Fibroblast of the conjunctiva (primary cell): ENCODE results near the gene BTBD10.
A peak's percentile ranks its signal among the peaks of the same experiment; 100 is the strongest.

Experiments
- DNase-seq: peaks from one replicate; pipeline ENCODE4 v3.0.0-alpha.2; 2010; ENCODE audit warnings: low read depth

BTBD10 gene

DNA sequence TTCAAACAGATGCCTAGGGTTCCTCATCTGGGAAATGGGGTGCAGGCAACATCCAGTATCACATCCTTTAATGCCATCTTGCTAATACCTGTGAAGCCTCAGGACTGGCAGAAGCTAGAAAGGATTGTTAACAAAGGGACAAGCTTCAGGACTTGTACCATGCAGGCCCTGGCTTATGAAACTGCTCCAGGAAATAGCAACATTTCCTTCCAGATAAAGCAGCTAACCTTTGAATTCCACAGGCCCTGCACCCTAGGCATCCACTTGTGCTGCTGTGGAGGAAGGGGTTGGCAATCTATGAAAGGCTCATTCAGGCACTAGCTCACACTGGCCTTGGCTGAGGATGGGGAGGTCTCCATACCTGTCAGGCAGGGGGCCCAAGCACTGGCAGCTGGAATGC, 87.2 kb downstream of the BTBD10 start:
- no peak for DNase-seq

GRCh38 chr11:13373216-13373615, 89.8 kb downstream of the BTBD10 start:
- no peak for DNase-seq

DNA sequence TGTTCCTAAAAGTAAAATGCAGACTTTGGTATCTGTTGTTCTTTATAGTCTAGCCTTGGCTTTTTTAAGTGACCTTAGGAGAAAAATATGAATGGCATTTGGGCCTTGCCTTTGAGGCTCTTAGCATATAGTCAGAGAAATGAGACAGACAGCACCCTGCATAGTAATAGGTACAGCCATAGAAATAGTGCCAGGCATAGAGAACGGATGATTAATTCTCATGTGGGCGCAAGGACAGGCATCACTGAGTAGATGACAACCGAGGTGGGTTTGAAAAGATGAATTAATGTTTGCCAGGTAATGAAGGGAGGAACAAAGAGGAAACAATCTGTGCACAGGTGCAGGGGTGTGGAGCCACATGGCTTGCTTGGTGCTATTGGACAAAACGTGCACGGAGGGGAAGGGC, 95.0 kb downstream of the BTBD10 start:
- no peak for DNase-seq

GRCh38 chr11:13367115-13367514, 95.9 kb downstream of the BTBD10 start:
- no peak for DNase-seq

- DNase-seq: no peak
Observed at GRCh38 chr11:13366266-13367026, 96.6 kb downstream of the BTBD10 start.

DNA sequence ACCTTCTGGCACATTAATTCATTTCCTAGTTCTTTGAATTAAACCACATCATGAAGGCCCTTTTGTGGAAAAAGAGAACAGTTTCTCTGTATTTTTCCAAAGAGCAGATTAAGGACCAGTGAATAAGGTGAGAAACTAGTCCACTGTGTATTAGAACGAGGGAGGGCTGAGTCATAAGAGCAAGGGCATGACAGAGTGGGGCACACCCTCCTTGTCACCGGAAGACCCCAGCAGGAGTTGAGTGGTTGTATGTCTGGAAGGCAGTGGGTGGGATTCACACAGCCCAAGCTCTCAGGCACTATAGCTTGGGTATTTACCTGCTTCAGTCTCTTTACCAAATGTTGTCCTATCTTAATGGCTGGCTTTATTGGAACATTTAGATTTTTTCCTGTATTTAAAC, 98.6 kb downstream of the BTBD10 start:
- DNase-seq: no peak

DNA sequence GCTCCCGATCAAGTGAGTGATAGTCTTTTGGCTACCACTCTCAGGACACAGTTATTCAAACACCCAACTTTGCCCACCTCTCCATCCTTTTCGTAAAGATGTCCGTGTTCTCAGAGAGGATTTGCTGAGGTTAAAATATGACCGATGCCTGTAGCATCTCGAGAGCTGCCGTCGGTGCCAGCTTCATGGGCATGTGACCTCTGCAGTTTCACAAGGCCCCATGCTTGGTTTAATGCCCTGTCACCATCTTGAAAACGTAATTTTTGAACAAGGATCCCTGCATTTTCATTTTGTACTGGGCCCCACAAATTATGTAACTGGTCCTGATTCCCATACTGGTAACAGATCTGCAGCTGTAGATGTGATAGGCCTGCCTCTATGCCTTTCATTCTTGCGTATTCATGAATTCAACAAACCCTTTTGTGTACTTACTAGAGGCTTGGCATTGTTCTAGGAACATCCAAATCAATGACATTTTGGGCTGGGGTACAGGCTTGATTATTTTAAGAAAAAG, 100.4 kb downstream of the BTBD10 start:
- DNase-seq: no peak

GRCh38 chr11:13358596-13359270, 104.3 kb downstream of the BTBD10 start:
- DNase-seq: no peak

DNA sequence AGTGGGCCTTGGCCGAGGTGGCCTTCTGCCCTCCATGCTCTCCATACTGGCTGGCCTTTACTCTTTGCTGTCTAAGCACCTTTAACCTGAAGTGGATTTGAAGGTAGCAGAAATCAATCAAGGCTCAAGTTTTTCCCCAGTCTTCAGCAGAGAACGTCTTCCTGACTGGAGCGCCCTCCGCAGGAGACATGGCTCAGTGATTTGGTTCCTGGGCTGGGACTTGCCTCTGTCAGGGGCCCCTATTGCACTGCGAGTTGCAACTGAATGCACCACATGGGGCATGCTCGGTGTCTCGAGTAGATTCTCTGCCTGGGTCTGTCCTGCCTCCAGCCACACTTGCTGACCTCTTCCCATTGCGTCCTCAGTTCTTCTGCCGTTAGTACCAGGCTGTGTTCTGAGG, 105.8 kb downstream of the BTBD10 start:
- no peak for DNase-seq

- DNase-seq: no peak
Observed at GRCh38 chr11:13355191-13355590, 107.8 kb downstream of the BTBD10 start.

DNA sequence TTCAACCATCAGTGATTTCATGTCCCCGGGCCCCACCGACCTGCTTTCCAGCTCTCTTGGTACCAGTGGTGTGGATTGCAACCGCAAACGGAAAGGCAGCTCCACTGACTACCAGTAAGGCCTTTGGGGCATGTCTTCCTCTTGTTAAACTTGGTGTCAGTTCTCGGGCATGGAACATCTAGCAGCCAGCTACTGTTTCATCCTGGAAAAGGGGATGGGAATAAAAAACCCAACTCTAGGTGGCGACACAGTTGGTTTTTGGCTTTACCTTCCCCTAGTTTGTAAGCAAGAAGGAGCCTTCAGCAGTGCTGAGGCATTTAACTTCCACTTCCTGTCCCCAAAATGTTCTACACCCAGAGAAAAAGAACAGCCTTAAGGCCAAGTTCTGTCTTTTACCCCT, 108.7 kb downstream of the BTBD10 start:
- no peak for DNase-seq

DNA sequence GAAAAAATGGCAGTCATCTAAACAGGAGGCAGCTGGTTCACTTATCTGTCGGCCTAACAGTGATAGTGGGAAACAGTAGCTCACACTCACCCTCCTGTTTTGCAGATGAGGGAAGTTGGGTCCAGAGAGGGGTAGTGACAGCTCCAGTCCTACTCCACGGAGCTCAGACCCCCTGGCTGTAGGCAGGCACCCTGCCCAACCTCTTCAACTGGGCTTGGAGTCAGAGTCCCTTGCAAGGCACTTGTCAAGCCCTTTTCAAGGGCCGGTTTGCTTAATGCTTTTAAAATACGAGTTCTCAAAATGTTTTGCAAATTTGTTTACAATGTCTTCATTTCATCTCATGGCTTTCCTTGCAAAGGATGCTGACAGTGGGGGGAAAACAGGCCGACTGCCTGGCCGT, 110.3 kb downstream of the BTBD10 start:
- no peak for DNase-seq

DNA sequence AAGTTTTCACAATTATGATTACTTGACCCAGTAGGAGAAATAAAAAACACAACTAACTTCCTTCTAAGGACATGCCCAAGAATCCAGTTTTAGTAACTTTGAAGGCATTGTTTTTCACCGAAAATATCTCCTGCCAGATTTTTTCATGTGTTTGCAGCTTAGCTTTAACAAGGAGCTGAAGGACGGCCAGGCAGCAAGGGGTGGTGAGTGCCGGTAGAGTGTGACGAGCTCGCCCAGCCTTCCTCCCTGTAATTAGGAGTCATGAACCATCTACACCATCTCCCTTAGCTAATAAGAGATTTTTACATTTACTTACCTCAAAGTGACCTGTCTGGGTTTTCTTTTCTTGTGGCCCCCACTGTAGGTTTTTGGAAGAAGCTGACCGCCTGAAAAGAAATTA, 113.4 kb downstream of the BTBD10 start:
- DNase-seq: no peak

- DNase-seq: no peak
Observed at GRCh38 chr11:13349046-13349445, 114.0 kb downstream of the BTBD10 start.

- no peak for DNase-seq
Observed at GRCh38 chr11:13348305-13348704, 114.7 kb downstream of the BTBD10 start.

DNA sequence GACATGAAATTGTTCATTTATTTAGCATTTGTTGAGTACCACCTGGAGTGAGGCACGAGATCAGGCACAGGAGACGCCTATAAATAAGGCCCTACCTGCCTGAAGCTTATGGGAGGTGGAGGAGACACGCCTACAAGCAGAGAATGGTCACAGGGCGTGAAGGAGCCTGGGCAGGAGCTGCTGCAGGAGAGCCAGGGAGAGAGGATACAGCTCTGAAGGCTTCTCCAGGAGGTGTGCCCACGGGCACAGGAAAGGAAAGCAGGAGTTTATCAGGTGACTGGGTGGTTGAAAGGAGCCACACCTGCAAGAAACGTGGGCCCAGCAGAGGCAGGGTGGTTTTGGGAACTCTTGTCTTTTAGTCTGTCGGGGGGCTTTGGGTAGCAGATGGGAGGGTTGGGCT, 115.1 kb downstream of the BTBD10 start:
- DNase-seq: no peak

DNA sequence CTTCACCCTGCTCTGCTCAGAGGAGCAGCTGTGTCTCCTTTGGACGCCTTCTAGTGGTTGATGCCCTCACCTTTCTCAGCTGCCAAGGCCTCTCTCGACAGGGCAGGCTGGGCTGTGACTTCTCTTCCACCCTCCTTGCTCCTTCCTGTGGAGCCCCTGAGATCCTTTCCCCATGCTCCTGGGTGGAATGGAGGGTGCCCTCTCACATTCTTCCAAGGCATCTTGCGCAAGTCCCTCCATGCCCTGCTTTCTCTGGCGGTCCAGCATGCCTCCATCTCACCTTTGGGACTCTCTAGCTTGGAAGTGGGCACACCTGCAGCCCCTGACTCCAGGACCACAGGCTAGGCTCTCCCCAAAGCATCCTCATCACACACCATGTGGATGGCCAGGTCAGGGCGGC, 116.6 kb downstream of the BTBD10 start:
- no peak for DNase-seq

GRCh38 chr11:13344818-13345217, 118.2 kb downstream of the BTBD10 start:
- DNase-seq: no peak

GRCh38 chr11:13343931-13344717, 118.9 kb downstream of the BTBD10 start:
- DNase-seq: peak; percentile 70

GRCh38 chr11:13343067-13343466, 120.0 kb downstream of the BTBD10 start:
- no peak for DNase-seq

DNA sequence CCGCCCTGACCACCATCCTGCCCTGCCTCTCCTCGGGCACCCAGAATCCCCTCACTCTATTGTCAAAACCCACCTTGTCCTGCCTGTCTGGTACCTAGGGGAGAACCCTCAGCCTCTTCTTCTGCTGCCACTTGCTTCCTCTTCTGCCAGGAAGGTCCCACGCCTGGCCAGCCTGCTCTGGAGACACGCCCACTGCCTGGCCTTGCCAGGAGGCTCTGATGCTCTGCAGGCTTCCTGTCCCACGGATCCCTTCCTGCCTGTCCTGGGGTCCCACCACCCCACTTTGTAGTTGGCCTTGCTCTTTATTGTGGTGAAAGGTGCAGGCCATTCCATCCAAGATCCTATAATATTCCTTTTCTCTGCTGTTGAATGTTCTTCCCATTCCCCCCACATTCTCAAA, 122.0 kb downstream of the BTBD10 start:
- no peak for DNase-seq

- DNase-seq: peak; percentile 74
Observed at GRCh38 chr11:13339195-13340153, 123.5 kb downstream of the BTBD10 start.
